Measurements from ENCODE around the gene ABCG4.

ABCG4 gene

DNA sequence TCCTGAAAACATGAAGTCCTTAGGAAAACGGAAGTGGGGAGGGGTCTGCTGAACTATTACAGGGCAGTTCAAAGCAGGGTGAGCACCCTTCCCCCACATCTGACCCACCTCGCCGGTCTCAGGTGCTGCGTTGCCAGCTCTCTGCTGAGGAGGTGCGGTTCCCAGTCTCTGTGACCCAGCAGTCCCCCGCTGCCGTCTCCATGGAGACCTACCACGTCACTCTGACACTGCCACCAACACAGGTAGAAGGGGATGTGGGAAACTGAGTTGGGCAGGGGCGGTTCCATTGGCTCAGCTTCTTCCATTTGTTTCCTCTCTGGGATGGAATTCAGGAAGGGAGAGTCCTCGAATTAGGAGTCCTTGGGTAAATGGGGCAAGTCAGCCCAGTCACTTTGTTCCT is 38.4 kb upstream of the ABCG4 start:
- Mint-ChIP-seq H3K27me3 (no peaks in the 10 kb centered on the region), H3K4me1 (peaks cover 40% of the 10 kb centered on the region), H3K4me3 (no peak overlapping the region), H3K27ac (no peak overlapping the region), H3K36me3 (ENCODE audit: low read depth) (peaks cover 26% of the 10 kb centered on the region), H3K9me3 (no peaks in the 10 kb centered on the region)
- DNase-seq (no peak), ATAC-seq (no peak)

DNA sequence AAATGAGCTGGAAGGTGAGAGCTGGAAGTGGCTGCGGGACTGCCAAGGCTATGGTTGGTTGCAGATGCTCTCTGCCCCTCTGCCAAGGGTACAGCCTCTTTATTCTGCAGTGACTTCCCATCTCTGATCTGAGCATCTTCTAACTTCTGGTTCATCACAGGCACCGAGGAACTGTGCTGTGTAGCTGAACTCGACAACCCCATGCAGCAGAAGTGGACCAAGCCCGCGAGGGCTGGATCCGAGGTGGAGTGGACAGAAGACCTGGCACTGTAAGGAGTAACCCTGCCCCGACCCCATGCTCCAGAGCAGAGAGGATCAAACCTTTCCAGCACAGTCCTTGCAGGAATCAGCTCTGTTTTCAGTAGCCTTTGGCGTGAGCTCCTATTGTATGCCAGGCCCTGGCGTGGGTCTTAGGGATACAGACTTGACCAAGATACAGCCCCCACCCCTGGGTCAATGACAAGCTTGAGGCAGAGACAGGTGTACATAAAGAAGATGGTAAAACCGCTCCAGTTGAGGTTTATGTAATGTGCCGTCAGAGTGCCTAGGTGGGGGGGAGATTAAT is 37.4 kb upstream of the ABCG4 start:
- no peaks in the 10 kb centered on the region for H3K27me3 Mint-ChIP-seq
- H3K27ac Mint-ChIP-seq, result no peak overlapping the region
- no peaks in the 10 kb centered on the region for H3K9me3 Mint-ChIP-seq
- DNase-seq (no peak), ATAC-seq (no peak)
- H3K4me3 Mint-ChIP-seq, result no peak overlapping the region
- peaks cover 36% of the 10 kb centered on the region for H3K4me1 Mint-ChIP-seq
- H3K36me3 Mint-ChIP-seq (ENCODE audit: low read depth), result peaks cover 33% of the 10 kb centered on the region

DNA sequence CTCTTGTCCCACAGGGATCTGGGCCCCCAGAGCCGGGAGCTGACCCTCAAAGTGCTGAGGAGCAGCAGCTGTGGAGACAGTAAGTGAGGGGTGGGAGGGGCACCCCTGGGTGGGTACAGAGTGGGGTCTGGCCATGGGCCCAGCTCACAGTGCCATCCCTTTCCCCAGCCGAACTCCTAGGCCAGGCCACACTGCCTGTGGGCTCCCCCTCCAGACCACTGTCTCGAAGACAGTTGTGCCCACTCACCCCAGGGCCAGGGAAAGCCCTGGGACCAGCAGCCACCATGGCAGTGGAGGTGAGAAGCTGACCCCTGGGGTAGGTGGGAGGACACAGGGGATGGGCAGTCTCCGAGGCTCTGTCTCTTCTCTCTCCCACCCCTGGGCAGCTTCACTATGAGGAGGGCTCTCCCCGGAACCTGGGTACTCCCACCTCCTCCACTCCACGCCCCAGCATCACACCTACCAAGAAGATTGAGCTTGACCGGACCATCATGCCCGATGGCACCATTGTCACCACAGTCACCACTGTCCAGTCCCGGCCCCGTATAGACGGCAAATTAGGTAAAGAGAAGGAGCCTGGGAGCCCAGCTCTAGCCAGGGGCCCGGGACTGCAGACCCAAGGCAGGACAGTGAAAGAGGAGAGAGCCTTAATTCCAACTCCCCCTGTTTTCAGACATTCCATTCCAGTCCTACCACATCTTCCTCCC is 36.4 kb upstream of the ABCG4 start:
- no peak overlapping the region for H3K4me3 Mint-ChIP-seq
- peaks cover 31% of the 10 kb centered on the region for H3K4me1 Mint-ChIP-seq
- DNase-seq (no peak), ATAC-seq (no peak)
- no peaks in the 10 kb centered on the region for H3K9me3 Mint-ChIP-seq
- H3K27ac Mint-ChIP-seq, result no peak overlapping the region
- H3K36me3 Mint-ChIP-seq (ENCODE audit: low read depth), result peaks cover 41% of the 10 kb centered on the region
- H3K27me3 Mint-ChIP-seq, result no peaks in the 10 kb centered on the region

DNA sequence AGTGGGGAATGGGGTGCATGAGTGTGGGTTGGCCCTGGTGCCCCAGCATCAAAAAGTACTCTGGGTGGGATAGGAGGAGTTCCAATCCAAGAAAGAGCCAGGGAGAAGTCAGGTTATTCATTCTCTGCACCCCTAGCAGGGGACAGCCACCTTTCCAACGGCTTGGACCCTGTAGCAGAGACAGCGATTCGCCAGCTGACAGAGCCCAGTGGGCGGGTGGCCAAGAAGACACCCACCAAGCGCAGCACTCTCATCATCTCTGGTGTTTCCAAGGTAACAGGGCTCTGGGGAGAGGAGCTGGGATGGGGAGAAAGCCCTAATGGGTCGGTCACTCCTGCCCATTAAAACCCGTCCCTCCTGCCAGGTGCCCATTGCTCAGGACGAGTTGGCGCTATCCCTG is 35.1 kb upstream of the ABCG4 start:
- Mint-ChIP-seq H3K27ac (no peak overlapping the region), H3K4me1 (peaks cover 25% of the 10 kb centered on the region), H3K4me3 (no peak overlapping the region), H3K9me3 (no peaks in the 10 kb centered on the region), H3K27me3 (no peaks in the 10 kb centered on the region), H3K36me3 (ENCODE audit: low read depth) (peaks cover 46% of the 10 kb centered on the region)
- ATAC-seq (no peak), DNase-seq (no peak)

DNA sequence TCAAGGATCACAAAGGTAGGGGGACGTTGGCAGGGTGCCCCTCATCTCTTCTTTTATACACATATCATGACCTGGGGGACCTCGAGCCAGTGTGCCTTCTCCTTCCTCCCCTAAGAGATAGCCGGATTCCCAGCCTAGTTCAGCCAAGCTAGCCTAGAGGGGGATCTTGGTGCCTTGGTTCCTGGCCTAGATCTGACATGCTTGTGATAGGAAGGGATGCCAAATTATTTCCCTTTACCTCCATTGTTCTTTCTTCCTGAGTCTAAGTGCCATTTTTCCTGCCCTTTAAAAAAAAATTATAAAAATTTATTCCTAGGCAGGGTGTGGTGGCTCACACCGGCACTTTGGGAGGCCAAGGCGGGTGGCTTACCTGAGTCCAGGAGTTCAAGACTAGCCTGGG is 34.5 kb upstream of the ABCG4 start:
- ATAC-seq, result no peak
- Mint-ChIP-seq H3K27me3 (no peaks in the 10 kb centered on the region), H3K4me1 (peaks cover 19% of the 10 kb centered on the region), H3K4me3 (no peak overlapping the region), H3K27ac (no peak overlapping the region), H3K36me3 (ENCODE audit: low read depth) (peaks cover 46% of the 10 kb centered on the region), H3K9me3 (no peaks in the 10 kb centered on the region)
- no peak for DNase-seq

DNA sequence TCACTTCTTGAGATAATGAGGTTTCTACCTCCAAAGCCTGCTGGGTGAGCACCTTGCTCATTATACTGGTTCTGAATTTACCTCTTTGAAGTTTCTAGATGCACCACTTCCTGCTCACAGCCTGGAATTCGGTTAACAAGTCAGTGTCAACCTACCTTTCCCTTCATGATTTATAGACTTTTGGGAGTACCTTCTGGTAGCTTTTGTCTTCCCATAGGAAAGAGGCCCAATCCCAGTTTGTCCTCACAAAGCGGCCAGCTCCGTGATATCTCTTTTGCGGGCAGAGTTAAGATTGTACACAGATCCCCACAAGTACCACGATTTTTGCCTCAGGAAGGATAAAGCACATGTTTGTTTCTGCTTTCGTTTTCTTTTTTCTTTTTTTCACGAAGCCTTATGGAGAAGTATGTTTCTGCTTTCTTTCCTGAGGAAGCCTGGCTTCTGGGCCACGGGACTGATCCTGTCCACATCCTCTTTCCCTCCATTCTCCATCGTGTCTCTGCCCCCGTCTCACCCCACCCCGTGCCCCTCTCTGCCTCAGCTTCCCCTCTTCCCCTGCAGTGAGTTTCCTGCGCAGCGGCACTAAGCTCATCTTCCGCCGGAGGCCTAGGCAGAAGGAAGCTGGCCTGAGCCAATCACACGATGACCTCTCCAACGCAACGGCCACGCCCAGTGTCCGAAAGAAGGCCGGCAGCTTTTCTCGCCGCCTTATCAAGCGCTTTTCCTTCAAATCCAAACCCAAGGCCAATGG is 33.2 kb upstream of the ABCG4 start:
- ATAC-seq (peak; percentile 59), DNase-seq (no peak)
- Mint-ChIP-seq H3K36me3 (ENCODE audit: low read depth) (peaks cover 39% of the 10 kb centered on the region), H3K27ac (peak overlapping the region; percentile 81), H3K27me3 (no peaks in the 10 kb centered on the region), H3K4me1 (peaks cover 18% of the 10 kb centered on the region), H3K4me3 (peak overlapping the region; percentile 60), H3K9me3 (no peaks in the 10 kb centered on the region)

DNA sequence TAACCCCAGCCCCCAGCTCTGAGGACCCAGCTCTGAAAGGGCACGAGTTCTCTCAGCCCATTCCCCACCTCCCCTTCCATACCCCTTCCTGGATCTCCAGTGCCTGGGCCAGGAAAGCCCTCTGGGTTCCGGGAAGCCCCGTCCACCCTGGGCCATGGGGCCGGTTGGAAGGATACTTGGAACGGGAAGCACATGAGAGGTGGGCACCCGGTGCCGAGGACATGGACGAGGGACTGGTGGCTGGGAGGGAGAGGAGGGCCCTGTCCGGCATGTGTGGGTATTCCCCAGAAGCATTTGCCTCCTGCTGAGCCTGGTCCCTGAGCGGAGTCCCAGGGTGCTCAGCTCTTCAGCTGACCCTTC is 32.6 kb upstream of the ABCG4 start:
- Mint-ChIP-seq H3K4me3 (no peak overlapping the region), H3K27me3 (no peaks in the 10 kb centered on the region), H3K36me3 (ENCODE audit: low read depth) (peaks cover 39% of the 10 kb centered on the region), H3K27ac (peak overlapping the region; percentile 81), H3K4me1 (peaks cover 23% of the 10 kb centered on the region), H3K9me3 (no peaks in the 10 kb centered on the region)
- no peak for ATAC-seq
- no peak for DNase-seq

DNA sequence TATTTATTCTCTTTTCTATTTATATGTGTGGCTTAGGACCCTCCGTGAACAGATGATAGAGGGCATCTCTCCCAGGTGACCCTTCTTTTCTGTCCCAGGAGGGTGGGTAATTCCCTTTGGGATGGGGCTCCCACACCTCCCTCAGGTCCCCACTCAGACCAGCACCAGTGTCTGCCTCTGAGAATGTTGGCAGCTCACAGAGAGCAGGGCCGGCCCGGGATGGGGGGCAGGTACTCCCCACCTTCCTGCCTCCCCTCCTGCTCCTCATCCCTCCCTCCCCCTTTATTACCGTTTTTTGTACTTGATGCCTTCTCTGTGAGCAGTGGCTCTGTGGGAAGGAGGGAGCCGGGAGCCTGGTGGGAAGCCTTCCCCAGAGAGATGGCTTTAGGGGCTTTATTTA is 32.3 kb upstream of the ABCG4 start:
- H3K36me3 Mint-ChIP-seq (ENCODE audit: low read depth), result peaks cover 37% of the 10 kb centered on the region
- no peaks in the 10 kb centered on the region for H3K27me3 Mint-ChIP-seq
- no peak overlapping the region for H3K27ac Mint-ChIP-seq
- H3K9me3 Mint-ChIP-seq, result no peaks in the 10 kb centered on the region
- H3K4me1 Mint-ChIP-seq, result peaks cover 23% of the 10 kb centered on the region
- DNase-seq (no peak), ATAC-seq (no peak)
- no peak overlapping the region for H3K4me3 Mint-ChIP-seq

DNA sequence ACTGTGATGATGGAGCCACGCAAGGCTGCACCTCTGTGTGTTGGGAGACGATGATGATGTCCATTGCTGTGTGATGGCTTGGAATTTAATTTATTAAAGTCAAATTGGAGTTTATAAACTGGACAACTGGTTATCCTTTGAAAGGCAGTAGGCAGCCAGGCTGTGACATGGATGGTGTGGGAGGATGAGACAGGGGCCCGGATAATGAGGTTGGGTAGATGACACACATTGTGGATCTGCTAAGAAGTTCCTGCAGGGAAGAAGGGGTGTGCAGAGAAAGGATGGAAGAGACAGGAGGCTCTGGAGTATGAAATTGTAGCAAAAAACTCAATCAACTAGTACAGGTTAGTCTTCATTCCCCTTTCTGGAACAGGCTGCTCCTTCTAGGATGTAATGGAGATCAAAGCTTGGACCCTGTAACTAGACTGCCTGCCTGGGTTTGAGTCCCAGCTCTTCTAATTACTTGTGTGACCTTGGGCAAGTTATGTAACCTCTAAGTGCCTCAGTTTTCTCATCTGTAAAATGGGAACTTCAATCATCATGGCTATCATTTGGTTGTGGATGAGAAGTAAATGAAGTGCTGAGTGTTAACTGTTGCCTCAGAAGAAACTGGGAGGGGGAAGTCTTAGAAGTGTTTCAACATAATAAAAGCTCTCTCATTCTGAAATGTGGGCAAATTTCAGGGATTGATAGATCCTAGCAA is 31.7 kb upstream of the ABCG4 start:
- Mint-ChIP-seq H3K4me1 (peaks cover 26% of the 10 kb centered on the region), H3K36me3 (ENCODE audit: low read depth) (peaks cover 34% of the 10 kb centered on the region), H3K27me3 (no peaks in the 10 kb centered on the region), H3K4me3 (no peak overlapping the region), H3K9me3 (no peaks in the 10 kb centered on the region), H3K27ac (no peak overlapping the region)
- ATAC-seq (no peak), DNase-seq (no peak)

DNA sequence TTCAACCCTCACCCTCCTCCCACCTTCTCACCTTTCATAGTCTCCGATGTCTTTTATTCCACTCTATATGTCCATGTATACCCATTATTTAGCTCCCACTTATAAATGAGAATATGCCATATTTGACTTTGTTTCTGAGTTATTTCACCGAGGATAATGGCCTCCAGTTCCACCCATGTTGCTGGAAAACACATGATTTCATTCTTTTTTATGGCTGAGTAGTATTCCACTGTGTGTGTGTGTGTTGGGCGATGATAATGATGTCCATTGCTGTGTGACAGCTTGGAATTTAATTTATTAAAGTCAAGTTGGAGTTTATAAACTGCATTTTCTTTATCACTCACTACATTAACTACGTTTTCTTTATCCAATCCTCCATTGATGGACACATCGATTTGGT is 30.6 kb upstream of the ABCG4 start:
- peaks cover 33% of the 10 kb centered on the region for H3K36me3 Mint-ChIP-seq (ENCODE audit: low read depth)
- no peaks in the 10 kb centered on the region for H3K27me3 Mint-ChIP-seq
- H3K27ac Mint-ChIP-seq, result no peak overlapping the region
- H3K9me3 Mint-ChIP-seq, result no peaks in the 10 kb centered on the region
- peaks cover 35% of the 10 kb centered on the region for H3K4me1 Mint-ChIP-seq
- ATAC-seq (no peak), DNase-seq (no peak)
- H3K4me3 Mint-ChIP-seq, result no peak overlapping the region

DNA sequence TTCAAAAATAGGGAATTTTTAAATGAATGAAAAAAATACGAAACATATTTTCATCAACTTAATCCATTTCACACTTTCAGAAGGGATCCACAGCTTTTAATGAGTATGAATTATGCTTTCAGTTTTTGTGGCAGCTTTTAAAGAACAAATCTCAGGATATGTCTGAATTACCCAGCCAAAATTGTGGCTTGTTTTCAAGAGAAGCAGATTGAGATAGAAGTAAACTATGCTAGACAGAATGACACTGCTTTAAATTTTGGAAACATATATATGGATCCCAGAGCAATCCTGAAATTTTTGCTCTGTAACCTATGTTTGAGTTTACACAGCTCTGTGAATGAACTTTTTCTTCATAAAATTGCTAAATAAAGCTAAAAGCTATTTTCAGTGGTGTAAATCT is 29.9 kb upstream of the ABCG4 start:
- no peaks in the 10 kb centered on the region for H3K9me3 Mint-ChIP-seq

DNA sequence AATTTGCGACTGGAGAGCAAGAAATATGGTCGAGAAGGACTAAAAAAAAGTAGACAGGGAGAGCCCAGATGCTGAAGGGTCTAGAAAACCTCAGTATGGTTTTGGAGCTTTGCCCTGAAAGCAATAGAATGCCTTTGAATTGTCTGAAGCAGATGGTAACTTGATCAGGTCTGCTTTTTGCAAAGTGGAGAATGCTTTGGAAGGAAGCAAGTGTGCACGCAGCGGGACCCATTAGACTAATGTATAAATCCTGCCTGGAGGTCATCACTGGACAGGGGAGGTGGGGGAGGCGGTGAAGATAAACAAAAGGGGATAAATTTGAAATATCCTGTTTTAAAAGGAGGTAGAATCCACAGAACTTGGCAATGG is 28.2 kb upstream of the ABCG4 start:
- ATAC-seq (no peak), DNase-seq (no peak)
- H3K27ac Mint-ChIP-seq, result peak overlapping the region; percentile 82
- peaks cover 30% of the 10 kb centered on the region for H3K4me1 Mint-ChIP-seq
- no peaks in the 10 kb centered on the region for H3K27me3 Mint-ChIP-seq
- peak overlapping the region; percentile 93 for H3K4me3 Mint-ChIP-seq
- H3K9me3 Mint-ChIP-seq, result no peaks in the 10 kb centered on the region
- H3K36me3 Mint-ChIP-seq (ENCODE audit: low read depth), result peaks cover 28% of the 10 kb centered on the region

More for the DNA sequence above, 29.9 kb upstream of the ABCG4 start:
- H3K36me3 Mint-ChIP-seq (ENCODE audit: low read depth), result peaks cover 29% of the 10 kb centered on the region
- no peaks in the 10 kb centered on the region for H3K27me3 Mint-ChIP-seq
- peaks cover 38% of the 10 kb centered on the region for H3K4me1 Mint-ChIP-seq
- H3K4me3 Mint-ChIP-seq, result no peak overlapping the region
- DNase-seq, result no peak
- H3K27ac Mint-ChIP-seq, result no peak overlapping the region
- no peak for ATAC-seq

DNA sequence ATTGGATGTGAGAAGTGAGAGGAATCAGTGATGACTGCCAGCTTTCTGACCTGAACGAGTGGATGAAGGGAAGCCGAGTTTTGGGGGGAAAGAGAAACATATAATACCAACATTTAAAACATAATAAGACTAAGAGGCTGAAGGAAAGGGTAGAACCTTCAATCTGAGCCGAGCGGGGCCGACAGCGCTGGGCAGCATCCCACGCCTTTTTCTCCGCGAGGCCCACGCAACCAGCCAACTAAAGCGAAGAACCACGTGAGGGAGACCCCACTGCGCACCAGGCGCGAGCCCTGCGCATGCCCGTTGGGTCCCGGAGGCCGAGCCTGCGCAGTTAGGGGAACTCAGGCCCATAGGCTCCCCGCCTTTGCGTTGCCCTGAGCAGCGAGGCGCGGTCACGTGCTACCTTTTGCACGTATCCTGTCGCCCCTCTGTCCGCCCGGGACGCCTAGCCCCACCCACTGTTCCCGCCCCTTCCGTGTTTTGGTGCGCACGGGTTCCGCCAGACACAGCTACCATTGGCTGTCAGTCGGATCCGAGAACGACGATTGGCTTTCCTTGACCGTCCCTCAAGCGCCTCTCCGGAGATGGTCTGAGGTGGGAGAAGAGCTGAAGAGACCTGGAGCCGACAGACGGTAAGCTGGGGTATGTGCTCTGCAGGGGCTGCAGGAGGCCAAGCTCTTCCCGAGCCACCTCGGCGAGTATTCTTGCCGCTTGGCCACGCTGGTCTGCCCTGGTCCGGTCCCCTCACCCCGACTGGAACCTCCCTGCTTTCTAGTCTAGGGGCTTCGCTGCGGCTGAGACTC is 27.6 kb upstream of the ABCG4 start, which contains the start of gene HINFP:
HINFP (plus strand) TSS at position 573 of the 803 bp plus-strand sequence. CDS start 5,365 bp downstream, outside the sequence.
- ATAC-seq (peak; percentile 97), DNase-seq (peak; percentile 100)
- H3K9me3 Mint-ChIP-seq, result no peaks in the 10 kb centered on the region
- H3K4me1 Mint-ChIP-seq, result peaks cover 26% of the 10 kb centered on the region
- peaks cover 22% of the 10 kb centered on the region for H3K36me3 Mint-ChIP-seq (ENCODE audit: low read depth)
- H3K4me3 Mint-ChIP-seq, result peak within 1 kb of the TSS; percentile 93
- H3K27me3 Mint-ChIP-seq, result no peaks in the 10 kb centered on the region
- H3K27ac Mint-ChIP-seq, result peak within 1 kb of the TSS; percentile 82

DNA sequence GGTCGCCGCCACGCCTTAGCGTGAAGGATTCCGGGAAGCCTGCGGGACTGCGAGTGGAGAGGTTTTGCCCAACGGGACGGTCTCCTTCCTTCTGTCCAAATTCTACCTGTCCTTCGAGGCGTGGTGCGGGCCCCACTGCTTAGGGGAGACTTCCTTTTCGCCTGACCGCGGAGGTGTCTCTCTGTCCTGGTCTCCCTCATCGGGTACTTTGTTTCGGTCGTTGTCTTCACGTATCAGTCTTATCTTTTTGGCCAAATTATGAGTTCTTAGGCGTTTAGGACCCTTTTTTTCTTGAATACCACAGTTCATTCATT is 27.1 kb upstream of the ABCG4 start:
- Mint-ChIP-seq H3K4me3 (peak overlapping the region; percentile 93), H3K27me3 (no peaks in the 10 kb centered on the region), H3K36me3 (ENCODE audit: low read depth) (peaks cover 22% of the 10 kb centered on the region), H3K27ac (peak overlapping the region; percentile 82), H3K9me3 (no peaks in the 10 kb centered on the region), H3K4me1 (peaks cover 29% of the 10 kb centered on the region)
- DNase-seq (no peak), ATAC-seq (no peak)

All from activated naive CD8-positive, alpha-beta T cell treated with anti-CD3 and anti-CD28 coated beads, Interleukin-2, amount 50 U/mL, for 24 hours (primary cell).